Measurements from ENCODE around the gene SMIM44. TPM values are rescaled to one million over a fixed set of nuclear protein-coding genes. Genes with fewer than 3 reads are reported as not detected.
"Not testable (repeated sequence)": the region's sequence is repeated elsewhere in the genome, so short reads cannot be mapped to it uniquely, and the experiment has no call there.

The SMIM44 gene
- total and polyA plus RNA-seq, 10 donors = not detected

- TF ChIP-seq POLR2AphosphoS5 (IDR thresholded peaks at IDR 0.05) (no peak), POLR2A (IDR thresholded peaks at IDR 0.05) (no peak), CTCF (IDR thresholded peaks at IDR 0.05 in 8 of 11, conservative IDR thresholded peaks at IDR 0.05 in 3 of 11) (no peak)
- no peak overlapping the region for H3K27ac ChIP-seq
- intact Hi-C loops (cut with DNase I; ENCODE audit: low total_unique reads) = no loop called here
- DNase-seq = peak; percentile 69
- peaks cover 8 to 93% (median 51%) of the 10 kb centered on the region in 6 donors for H3K4me1 ChIP-seq
- peaks cover 0 to 70% (median 5%) of the 10 kb centered on the region in 6 donors for H3K36me3 ChIP-seq
- no peaks in the 10 kb centered on the region for H3K9me3 ChIP-seq
- 88 to 93% (median 92%) methylated on average over 15 to 22 of the region's 22 CpGs for WGBS, 5 donors
- no peak overlapping the region for H3K4me3 ChIP-seq
- H3K27me3 ChIP-seq (replicated peaks in 1 of 7) = no peaks in the 10 kb centered on the region
Observed at GRCh38 chr19:3510727-3511126, 27.5 kb upstream of the SMIM44 start.

- H3K36me3 ChIP-seq = peaks cover 0 to 65% (median 5%) of the 10 kb centered on the region in 6 donors
- intact Hi-C loops (cut with DNase I; ENCODE audit: low total_unique reads) = no loop called here
- no peak for DNase-seq
Observed at GRCh38 chr19:3509566-3509989, 26.3 kb upstream of the SMIM44 start.

DNA sequence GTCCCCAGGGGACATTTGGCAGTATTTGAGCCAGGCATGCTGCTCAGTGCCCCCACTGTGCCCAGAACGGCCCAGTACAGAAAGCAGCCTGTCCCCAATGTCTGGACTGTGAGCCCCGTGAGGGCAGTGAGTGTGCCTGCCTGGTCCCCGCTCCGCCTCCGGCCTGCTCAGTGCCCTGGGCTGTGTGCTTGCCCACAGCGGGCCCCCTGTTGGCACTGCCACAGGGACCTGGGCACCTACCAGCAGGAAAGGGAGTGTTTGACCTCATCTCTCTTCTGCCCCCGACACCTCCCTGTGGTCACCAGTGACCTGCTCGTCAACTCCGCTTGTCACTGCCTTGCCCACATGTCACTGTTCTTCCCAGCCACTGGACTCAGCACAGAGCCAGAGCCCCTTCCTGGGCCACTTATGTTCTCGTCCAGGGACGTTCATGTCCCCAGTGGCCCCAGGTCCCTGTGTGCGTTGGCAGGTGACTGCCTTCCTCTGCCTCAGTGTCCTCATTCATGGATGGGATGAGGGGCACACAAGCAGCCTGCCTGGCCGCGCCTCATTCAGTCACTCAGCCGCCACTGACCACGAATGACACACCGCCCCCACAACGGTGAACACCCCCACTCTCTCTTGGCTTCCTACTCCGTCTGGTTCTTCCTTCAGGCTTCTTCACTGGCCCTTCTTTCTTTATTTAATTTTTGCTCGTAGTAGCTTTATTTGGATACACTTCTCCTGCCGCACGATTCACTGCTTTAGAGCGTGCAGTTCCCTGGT lies 25.7 kb upstream of the SMIM44 start:
- peak; percentile 77 for DNase-seq
- intact Hi-C loops (cut with DNase I; ENCODE audit: low total_unique reads) = no loop called here
- Histone ChIP-seq H3K4me1 (peaks cover 7 to 86% (median 55%) of the 10 kb centered on the region in 6 donors), H3K4me3 (no peak overlapping the region), H3K9me3 (no peaks in the 10 kb centered on the region), H3K36me3 (peaks cover 0 to 58% (median 5%) of the 10 kb centered on the region in 6 donors), H3K27me3 (replicated peaks in 1 of 7) (no peaks in the 10 kb centered on the region), H3K27ac (no peak overlapping the region)
- WGBS, 5 donors = 79 to 85% (median 82%) methylated on average over 18 to 23 of the region's 23 CpGs
- TF ChIP-seq POLR2A (IDR thresholded peaks at IDR 0.05) (no peak), POLR2AphosphoS5 (IDR thresholded peaks at IDR 0.05) (no peak), CTCF (IDR thresholded peaks at IDR 0.05 in 8 of 11, conservative IDR thresholded peaks at IDR 0.05 in 3 of 11) (no peak)

More at GRCh38 chr19:3509566-3509989, 26.3 kb upstream of the SMIM44 start:
- Histone ChIP-seq H3K27me3 (replicated peaks in 1 of 7) (no peaks in the 10 kb centered on the region), H3K9me3 (no peaks in the 10 kb centered on the region), H3K4me3 (no peak overlapping the region), H3K4me1 (peaks cover 7 to 93% (median 56%) of the 10 kb centered on the region in 6 donors), H3K27ac (no peak overlapping the region)
- TF ChIP-seq POLR2A (IDR thresholded peaks at IDR 0.05) = no peak
- TF ChIP-seq CTCF (IDR thresholded peaks at IDR 0.05 in 8 of 11, conservative IDR thresholded peaks at IDR 0.05 in 3 of 11) = no peak
- no peak for TF ChIP-seq POLR2AphosphoS5 (IDR thresholded peaks at IDR 0.05)
- 81 to 95% (median 90%) methylated on average over 12 to 15 of the region's 15 CpGs for WGBS, 5 donors

DNA sequence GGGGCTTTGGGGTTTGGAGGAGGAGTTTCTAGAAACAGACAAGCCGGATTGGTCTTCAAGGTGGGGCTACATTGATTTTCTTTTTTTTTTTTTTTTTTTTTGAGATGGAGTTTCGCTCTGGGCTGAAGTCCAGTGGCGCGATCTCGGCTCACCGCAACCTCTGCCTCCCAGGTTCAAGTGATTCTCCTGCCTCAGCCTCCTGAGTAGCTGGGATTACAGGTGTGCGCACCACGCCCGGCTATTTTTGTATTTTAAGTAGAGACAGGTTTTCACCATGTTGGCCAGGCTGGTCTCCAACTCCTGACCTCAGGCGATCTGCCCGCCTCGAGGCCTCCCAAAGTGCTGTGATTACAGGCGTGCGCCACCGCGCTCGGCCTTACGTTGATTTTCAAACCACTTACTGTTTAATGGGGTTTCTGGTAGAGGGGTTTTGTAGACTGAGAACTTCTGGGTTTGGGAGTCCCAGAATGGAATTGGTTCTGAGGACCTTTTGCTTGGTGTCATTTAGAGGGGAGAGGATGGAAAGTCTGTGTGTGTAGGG lies 24.9 kb upstream of the SMIM44 start:
- H3K9me3 ChIP-seq; intact Hi-C loops (cut with DNase I; ENCODE audit: low total_unique reads); H3K27me3 ChIP-seq (replicated peaks in 1 of 7); H3K27ac ChIP-seq; DNase-seq: not testable (repeated sequence)
- Histone ChIP-seq H3K4me1 (peaks cover 7 to 79% (median 52%) of the 10 kb centered on the region in 6 donors), H3K36me3 (peaks cover 0 to 51% (median 5%) of the 10 kb centered on the region in 6 donors), H3K4me3 (peak overlapping the region in 1 of 8 donors; percentile 95)
- WGBS, 5 donors = 91 to 95% (median 93%) methylated on average over 18 of the region's 18 CpGs
